HepG2 (cell line): ENCODE measurements around the gene FNDC8. TPM values are rescaled to one million over a fixed set of nuclear protein-coding genes. Genes with fewer than 3 reads are reported as not detected.

ENCODE experiments used
- ATAC-seq: fragments of 200-7000 bp; cut with Tn5 transposase; 3 replicates; pipeline ENCODE4 v1.9.1; 2020; ENCODE audit warnings: mild to moderate bottlenecking, moderate library complexity
- BruUV-seq: library from RNA; stranded (reverse); fragments of 400-500 nt; replicated peaks from 2 replicates; lab custom pipeline; 2021; lab: Mats Ljungman, UMichigan
- CTCF ChIA-PET: fragments of 300-600 bp; formaldehyde crosslinking; extraction: SDS; loops from one replicate; lab custom pipeline; 2021; ENCODE audit warnings: low total read pairs, inconsistent platforms, low intra/inter-chr PET ratio; lab: Yijun Ruan, JAX
- POLR2A ChIA-PET: fragments of 350-600 bp; sonication (Branson Sonifier 250); formaldehyde crosslinking; loops from one replicate; lab custom pipeline; 2020; ENCODE audit warnings: antibody characterized with exemption, inconsistent platforms; lab: Yijun Ruan, JAX
- DNase-seq: peaks from one replicate; pipeline ENCODE4 v3.0.0-alpha.2; 2015; ENCODE audit warnings: low spot score
- FAIRE-seq: peaks from 3 replicates; lab custom pipeline; 2011; peaks lifted over from hg19 to GRCh38; lab: Jason Lieb, UNC
- H2AFZ ChIP-seq: one replicate; pipeline ENCODE4 v1.6.1; 2011; ENCODE audit warnings: low read length, inconsistent platforms
- H3K27ac ChIP-seq: fragments of 300-600 bp; 3 replicates; pipeline ENCODE4 v1.8.0; 2011; ENCODE audit warnings: mixed run types, mild to moderate bottlenecking, mixed read lengths, low read length, inconsistent platforms; ENCODE audit not compliant: insufficient read depth; ENCODE audit errors: extremely low read length
- H3K27me3 ChIP-seq, 2 experiments: fragments of 200-600 bp in 1 of 2; 2 replicates in 1 of 2; 3 replicates in 1 of 2; pipeline versions ENCODE4 v1.6.0 to v1.8.0; 2011; ENCODE audit warnings: low read length in 2 of 2, mild to moderate bottlenecking in 2 of 2, moderate library complexity in 2 of 2, inconsistent platforms in 1 of 2; ENCODE audit not compliant: insufficient read depth in 2 of 2, control insufficient read depth in 1 of 2
- H3K36me3 ChIP-seq, 2 experiments: fragments of 200-600 bp in 1 of 2; replicated peaks in 1 of 2; 2 replicates in 1 of 2; 3 replicates in 1 of 2; pipeline versions ENCODE4 v1.5.1 to v1.8.0; 2011; ENCODE audit warnings: low read length in 2 of 2, inconsistent platforms in 1 of 2; ENCODE audit not compliant: insufficient read depth in 2 of 2, control insufficient read depth in 1 of 2
- H3K4me1 ChIP-seq: 2 replicates; pipeline ENCODE4 v1.5.1; 2012; ENCODE audit warnings: low read length, inconsistent platforms; ENCODE audit not compliant: insufficient read depth
- H3K4me2 ChIP-seq: 2 replicates; pipeline ENCODE4 v1.6.0; 2011; ENCODE audit warnings: low read depth, low read length, inconsistent platforms
- H3K4me3 ChIP-seq, 3 experiments: fragments of 200-600 bp in 1 of 3; sonication (generic), shearing (Covaris generic) in 1 of 3; replicated peaks in 1 of 3; 2 replicates each; pipeline ENCODE4 v1.5.1; 2011 to 2016; ENCODE audit warnings: low read length in 3 of 3, inconsistent platforms in 2 of 3, low read depth in 2 of 3, mild to moderate bottlenecking in 2 of 3, control low read depth in 1 of 3, mixed read lengths in 1 of 3; ENCODE audit not compliant: insufficient read depth in 1 of 3
- H3K79me2 ChIP-seq: one replicate; pipeline ENCODE4 v1.6.1; 2011; ENCODE audit warnings: low read length, inconsistent platforms; ENCODE audit not compliant: insufficient read depth
- H3K9ac ChIP-seq: 2 replicates; pipeline ENCODE4 v1.6.0; 2011; ENCODE audit warnings: mild to moderate bottlenecking, low read depth, low read length, inconsistent platforms; ENCODE audit not compliant: insufficient read depth
- H3K9me3 ChIP-seq: 2 replicates; pipeline ENCODE4 v1.5.1; 2012; ENCODE audit warnings: mild to moderate bottlenecking, low read length
- H4K20me1 ChIP-seq: 2 replicates; pipeline ENCODE4 v1.6.0; 2011; ENCODE audit warnings: inconsistent platforms, mild to moderate bottlenecking, low read length, moderate library complexity; ENCODE audit not compliant: insufficient read depth
- GPN1 ChIP-seq: sonication (generic); formaldehyde crosslinking; IDR thresholded peaks from 2 replicates; pipeline ENCODE4 v1.5.1; 2020; ENCODE audit warnings: missing genetic modification reagents, borderline replicate concordance
- KAT8 ChIP-seq: IDR thresholded peaks from 2 replicates; pipeline ENCODE4 v1.6.1; 2016; ENCODE audit warnings: missing genetic modification reagents, missing compliant biosample characterization
- SALL1 ChIP-seq: sonication (generic); formaldehyde crosslinking; IDR thresholded peaks from 2 replicates; pipeline ENCODE4 v1.8.0; 2022; ENCODE audit warnings: mild to moderate bottlenecking, missing genetic modification reagents
- YY1 ChIP-seq: IDR thresholded peaks from 2 replicates; pipeline ENCODE4 v1.6.1; 2011; ENCODE audit warnings: low read length, low read depth, moderate library complexity, mild to moderate bottlenecking; ENCODE audit not compliant: insufficient read depth, insufficient replicate concordance
- ZNF180 ChIP-seq: sonication (generic); formaldehyde crosslinking; IDR thresholded peaks from 2 replicates; pipeline ENCODE4 v1.4.0; 2020; ENCODE audit warnings: low read depth, missing genetic modification reagents, borderline replicate concordance
- WGBS: methylation state at CpG from one replicate; pipeline ENCODE4 v1.1.6; 2017; ENCODE audit warnings: low lambda C conversion rate; 5-methylcytosine and 5-hydroxymethylcytosine counted together
- in situ Hi-C: cut with HindIII; loops from 2 replicates; pipeline ENCODE4 v1.10.0; 2017; ENCODE audit warnings: low pct_unique_long_range_greater_than_20kb; ENCODE audit not compliant: extremely low pct_ligation_motif_present
- intact Hi-C: fragments of 100-400 bp; cut with micrococcal nuclease; formaldehyde crosslinking; loops from one replicate; pipeline ENCODE4 v1.10.0; 2022; ENCODE audit not compliant: unreplicated experiment
- polyA plus RNA-seq, 8 experiments: library from polyadenylated mRNA; depleted of rRNA in 3 of 8; stranded (reverse) in 7 of 8; unstranded in 1 of 8; fragments of >200 nt; fragmentation: Illumina TruSeq in 4 of 8; extraction: Trizol in 4 of 8; gene quantifications; 2 replicates each; pipeline versions ENCODE4 v1.2.1 to v1.2.3, GENCODE V29; 2011 to 2016; ENCODE audit warnings: low read depth in 4 of 8, missing spikeins in 1 of 8, mixed read lengths in 1 of 8; ENCODE audit not compliant: insufficient read depth in 1 of 8
- total RNA-seq, 5 experiments: library from RNA; depleted of rRNA; stranded (reverse); fragments of >200 nt; fragmentation: Illumina TruSeq; extraction: Trizol; gene quantifications; 2 replicates each; pipeline ENCODE4 v1.2.3, GENCODE V29; 2016; ENCODE audit warnings: low read depth in 1 of 5
- TF ChIP-seq, protein P1 (sequence below), 2 experiments: sonication (generic) in 1 of 2; formaldehyde crosslinking in 1 of 2; IDR thresholded peaks; 2 replicates each; pipeline versions ENCODE4 v1.4.0 to v1.6.1; 2016 to 2020; ENCODE audit warnings: borderline replicate concordance in 1 of 2, low read depth in 1 of 2, mild to moderate bottlenecking in 1 of 2, missing genetic modification reagents in 1 of 2
- TF ChIP-seq, protein P2 (sequence below): sonication (generic); formaldehyde crosslinking; IDR thresholded peaks from 2 replicates; pipeline ENCODE4 v1.8.1; 2023; ENCODE audit warnings: missing genetic modification reagents, mild to moderate bottlenecking, borderline replicate concordance

Gene FNDC8
- total and polyA plus RNA-seq, 2 of the 13 experiments (the other 11 are each of a cell fraction or from before 2014, with no cell fraction given) = not detected

DNA sequence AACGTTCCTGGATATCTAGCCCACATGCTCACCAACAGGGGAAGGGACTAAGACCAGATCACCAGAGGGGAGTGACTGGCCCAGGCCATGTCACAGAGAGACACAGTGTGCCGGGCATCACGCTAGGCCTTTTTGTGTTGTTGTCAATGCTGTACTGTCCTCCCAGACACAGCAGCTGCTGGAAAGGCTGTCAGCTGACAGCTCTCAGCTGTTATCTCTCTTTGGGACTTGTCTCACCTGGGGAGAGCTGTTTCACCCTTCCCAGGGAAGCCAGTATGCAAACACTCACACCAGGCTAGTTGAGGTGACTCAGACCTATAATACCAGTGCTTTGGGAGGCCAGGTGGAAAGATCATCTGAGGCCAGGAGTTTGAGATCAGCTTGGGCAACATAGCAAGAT is 45.6 kb downstream of the FNDC8 start:
- no peaks in the 10 kb centered on the region for H3K9me3 ChIP-seq
- no peak for ATAC-seq
- TF ChIP-seq YY1 (no peak), SALL1 (no peak), KAT8 (CRISPR knock-in tag) (no peak), GPN1 (no peak), ZNF180 (no peak)
- TF ChIP-seq, protein P1, sequence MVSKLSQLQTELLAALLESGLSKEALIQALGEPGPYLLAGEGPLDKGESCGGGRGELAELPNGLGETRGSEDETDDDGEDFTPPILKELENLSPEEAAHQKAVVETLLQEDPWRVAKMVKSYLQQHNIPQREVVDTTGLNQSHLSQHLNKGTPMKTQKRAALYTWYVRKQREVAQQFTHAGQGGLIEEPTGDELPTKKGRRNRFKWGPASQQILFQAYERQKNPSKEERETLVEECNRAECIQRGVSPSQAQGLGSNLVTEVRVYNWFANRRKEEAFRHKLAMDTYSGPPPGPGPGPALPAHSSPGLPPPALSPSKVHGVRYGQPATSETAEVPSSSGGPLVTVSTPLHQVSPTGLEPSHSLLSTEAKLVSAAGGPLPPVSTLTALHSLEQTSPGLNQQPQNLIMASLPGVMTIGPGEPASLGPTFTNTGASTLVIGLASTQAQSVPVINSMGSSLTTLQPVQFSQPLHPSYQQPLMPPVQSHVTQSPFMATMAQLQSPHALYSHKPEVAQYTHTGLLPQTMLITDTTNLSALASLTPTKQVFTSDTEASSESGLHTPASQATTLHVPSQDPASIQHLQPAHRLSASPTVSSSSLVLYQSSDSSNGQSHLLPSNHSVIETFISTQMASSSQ (IDR thresholded peaks at IDR 0.05; ENCODE audit: low read depth) = no peak
- TF ChIP-seq, protein P1 (CRISPR knock-in tag; IDR thresholded peaks at IDR 0.05; ENCODE audit: borderline replicate concordance) = no peak
- TF ChIP-seq, protein P2, sequence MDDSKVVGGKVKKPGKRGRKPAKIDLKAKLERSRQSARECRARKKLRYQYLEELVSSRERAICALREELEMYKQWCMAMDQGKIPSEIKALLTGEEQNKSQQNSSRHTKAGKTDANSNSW = no peak
- CTCF ChIA-PET = no interaction called here
- H2AFZ ChIP-seq = no peak overlapping the region
- peaks cover 0 to 15% of the 10 kb centered on the region in 2 experiments; a peak in 4 of 5 replicates for H3K27me3 ChIP-seq
- H4K20me1 ChIP-seq = no peaks in the 10 kb centered on the region
- WGBS = 0% methylated on average over 1 of the region's 3 CpGs
- H3K27ac ChIP-seq = no peak overlapping the region
- in situ Hi-C loops (no loop called here), intact Hi-C loops (no loop called here)
- H3K79me2 ChIP-seq = no peaks in the 10 kb centered on the region
- POLR2A ChIA-PET = no interaction called here
- H3K4me3 ChIP-seq = no peak overlapping the region
- no peak for FAIRE-seq
- no peak overlapping the region for H3K9ac ChIP-seq
- no peak for DNase-seq
- BruUV-seq = no TSS peak
- H3K4me1 ChIP-seq = no peaks in the 10 kb centered on the region
- H3K36me3 ChIP-seq = no peaks in the 10 kb centered on the region
- H3K4me2 ChIP-seq = no peak overlapping the region
